NCI-H345 treated with DMSO at 0.1 percent for 48 hours (cell line): ENCODE data around the gene HSPA1L.
"Not testable (repeated sequence)": the region's sequence is repeated elsewhere in the genome, so short reads cannot be mapped to it uniquely, and the experiment has no call there.

ENCODE experiments used
- DNase-seq: peaks from one replicate; lab custom pipeline; 2025; ENCODE audit not compliant: unreplicated experiment; lab: John Stamatoyannopoulos, UW

HSPA1L gene

GRCh38 chr6:31817133-31817928, 2.2 kb upstream of the HSPA1L start:
- DNase-seq: not testable (repeated sequence)

GRCh38 chr6:31814677-31815024, 432 bp downstream of the HSPA1L start:
- DNase-seq: peak; percentile 83

DNA sequence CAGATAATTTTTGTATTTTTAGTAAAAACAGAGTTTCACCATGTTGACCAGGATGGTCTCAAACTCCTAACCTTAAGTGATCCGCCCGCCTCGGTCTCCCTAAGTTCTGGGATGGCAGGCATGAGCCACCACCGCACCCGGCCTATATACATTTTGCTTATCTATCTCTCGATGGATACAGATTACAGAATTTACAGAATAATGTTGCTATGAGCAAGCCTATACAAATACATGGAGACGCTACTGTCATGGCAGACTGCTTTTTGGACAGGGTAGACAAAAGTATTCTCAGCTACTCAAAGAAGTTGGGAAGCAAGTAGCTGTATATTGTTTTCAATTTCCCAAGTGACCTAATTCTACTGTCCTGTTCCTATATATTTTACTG, 1.6 kb downstream of the HSPA1L start:
- DNase-seq: no peak

DNA sequence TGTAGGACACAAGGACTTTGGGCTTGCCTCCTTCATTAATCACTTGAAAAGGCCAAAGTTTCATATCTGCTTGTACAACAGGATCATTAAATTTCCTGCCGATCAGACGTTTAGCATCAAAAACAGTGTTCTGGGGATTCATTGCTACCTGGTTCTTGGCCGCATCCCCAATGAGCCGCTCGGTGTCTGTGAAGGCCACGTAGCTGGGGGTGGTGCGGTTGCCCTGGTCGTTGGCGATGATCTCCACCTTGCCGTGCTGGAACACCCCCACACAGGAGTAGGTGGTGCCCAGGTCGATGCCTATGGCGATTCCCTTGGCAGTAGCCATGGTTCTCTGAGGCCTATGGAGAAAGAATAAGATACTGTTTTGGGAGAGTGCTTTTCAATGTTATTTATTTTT, 3.4 kb downstream of the HSPA1L start:
- no peak for DNase-seq

GRCh38 chr6:31808599-31808998, 6.5 kb downstream of the HSPA1L start:
- DNase-seq: not testable (repeated sequence)

- DNase-seq: peak; percentile 85
Observed at GRCh38 chr6:31806470-31807272, 8.4 kb downstream of the HSPA1L start, which contains the start of gene LSM2. Gene LSM2 (minus strand): TSS chr6:31806966. CDS start chr6:31806757, 209 bp downstream.

DNA sequence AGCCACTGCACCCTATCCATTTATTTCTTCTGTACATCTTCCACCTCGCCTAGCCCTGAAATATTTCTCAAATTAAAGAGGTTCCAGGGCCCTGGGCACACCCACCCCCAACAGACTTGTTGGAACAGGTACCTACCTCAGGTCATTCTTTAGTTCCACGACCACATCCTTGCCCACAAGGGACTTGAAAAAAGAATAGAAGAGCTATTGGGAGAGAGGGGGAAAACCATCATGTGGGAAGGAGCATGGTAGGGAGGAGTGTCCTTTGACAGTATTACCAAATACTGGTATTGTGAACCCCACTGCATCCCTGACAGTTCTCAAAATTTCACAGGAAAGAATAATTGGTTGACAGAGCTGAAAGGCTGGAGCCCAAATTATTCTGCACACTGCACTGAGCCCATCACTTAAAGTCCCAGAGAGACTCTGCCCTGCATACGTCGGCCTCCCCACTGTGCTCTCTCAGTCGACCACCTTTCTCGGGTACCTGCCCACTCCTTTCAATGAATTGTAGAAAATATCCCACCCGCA, 9.1 kb downstream of the HSPA1L start:
- DNase-seq: no peak

GRCh38 chr6:31801031-31801927, 13.8 kb downstream of the HSPA1L start:
- DNase-seq: not testable (repeated sequence)

GRCh38 chr6:31799781-31800180, 15.3 kb downstream of the HSPA1L start:
- no peak for DNase-seq

GRCh38 chr6:31797588-31797987, 17.5 kb downstream of the HSPA1L start:
- DNase-seq: no peak

- DNase-seq: no peak
Observed at GRCh38 chr6:31796993-31797385, 18.1 kb downstream of the HSPA1L start.

- peak; percentile 72 for DNase-seq
Observed at GRCh38 chr6:31795616-31796298, 19.3 kb downstream of the HSPA1L start, which contains the start of gene VARS1. Gene VARS1 (minus strand): TSS chr6:31795752. CDS start chr6:31795217, 535 bp downstream.

GRCh38 chr6:31794866-31795615, 20.0 kb downstream of the HSPA1L start:
- DNase-seq: no peak

GRCh38 chr6:31794294-31794865, 20.7 kb downstream of the HSPA1L start:
- DNase-seq: no peak

GRCh38 chr6:31793927-31794245, 21.2 kb downstream of the HSPA1L start:
- DNase-seq: not testable (repeated sequence)

DNA sequence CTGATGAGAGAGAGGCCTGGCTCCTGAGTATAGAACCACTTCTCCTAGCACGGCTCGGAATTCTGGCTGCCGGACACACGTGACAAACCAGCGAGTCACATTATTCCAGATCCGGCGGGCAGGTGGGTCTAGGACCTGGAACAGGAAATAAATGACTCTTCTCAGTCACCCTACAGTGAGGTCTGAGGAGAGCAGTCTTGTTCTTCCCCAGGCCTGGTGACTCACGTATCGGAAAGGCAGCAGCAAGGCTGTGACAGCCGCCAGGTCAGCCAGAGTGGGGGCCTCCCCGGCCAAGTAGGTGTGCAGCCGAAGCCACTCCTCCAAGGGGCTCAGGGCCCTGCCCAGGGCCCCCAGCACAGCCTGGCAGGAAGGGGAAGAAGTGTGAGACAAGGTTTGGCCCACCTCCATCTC, 22.3 kb downstream of the HSPA1L start:
- DNase-seq: no peak

GRCh38 chr6:31792090-31792374, 23.1 kb downstream of the HSPA1L start:
- DNase-seq: no peak

- DNase-seq: peak; percentile 15
Observed at GRCh38 chr6:31791324-31792089, 23.6 kb downstream of the HSPA1L start.

DNA sequence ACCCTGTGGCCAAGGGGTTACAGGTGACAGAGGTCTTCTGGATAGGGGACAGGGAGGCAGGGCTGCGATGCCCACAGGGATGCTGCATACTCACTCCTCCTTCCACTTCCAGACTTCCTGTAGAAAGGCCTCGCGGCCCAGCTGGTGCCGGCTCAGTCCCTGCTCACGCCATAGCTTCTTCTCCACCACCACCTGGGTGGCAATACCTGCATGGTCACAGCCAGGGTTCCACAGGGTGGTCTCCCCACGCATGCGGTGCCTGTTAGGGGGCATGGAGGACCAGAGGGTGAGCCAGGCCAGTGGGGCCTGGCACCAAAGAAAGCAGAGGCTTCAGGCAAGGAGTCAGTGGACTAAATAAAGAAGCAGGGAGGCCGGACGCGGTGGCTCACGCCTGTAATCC, 29.6 kb downstream of the HSPA1L start:
- DNase-seq: no peak
